T-helper 22 cell (primary cell): Measurements from ENCODE around the gene TFDP2.
"Not testable (repeated sequence)": the region's sequence is repeated elsewhere in the genome, so short reads cannot be mapped to it uniquely, and the experiment has no call there.

Experiments
- DNase-seq: peaks from one replicate; pipeline ENCODE4 v3.0.0-alpha.2; 2020; ENCODE audit warnings: low read depth

Gene TFDP2

DNA sequence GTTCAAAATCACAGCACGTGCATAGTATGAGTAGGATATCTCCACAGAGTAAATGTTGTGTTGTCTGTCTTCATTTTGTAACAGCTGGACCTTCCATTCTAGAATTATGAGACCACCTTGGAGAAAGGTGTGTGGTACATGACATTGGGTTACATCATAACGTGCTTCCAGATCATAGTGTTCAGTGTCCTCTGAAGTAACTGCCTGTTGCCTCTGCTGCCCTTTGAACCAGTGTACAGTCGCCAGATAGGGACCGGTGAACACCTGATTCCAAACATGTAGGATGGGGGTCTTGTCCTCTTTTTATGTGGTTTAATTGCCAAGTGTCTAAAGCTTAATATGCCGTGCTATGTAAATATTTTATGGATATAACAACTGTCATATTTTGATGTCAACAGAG lies 223.7 kb downstream of the TFDP2 start:
- not testable (repeated sequence) for DNase-seq

DNA sequence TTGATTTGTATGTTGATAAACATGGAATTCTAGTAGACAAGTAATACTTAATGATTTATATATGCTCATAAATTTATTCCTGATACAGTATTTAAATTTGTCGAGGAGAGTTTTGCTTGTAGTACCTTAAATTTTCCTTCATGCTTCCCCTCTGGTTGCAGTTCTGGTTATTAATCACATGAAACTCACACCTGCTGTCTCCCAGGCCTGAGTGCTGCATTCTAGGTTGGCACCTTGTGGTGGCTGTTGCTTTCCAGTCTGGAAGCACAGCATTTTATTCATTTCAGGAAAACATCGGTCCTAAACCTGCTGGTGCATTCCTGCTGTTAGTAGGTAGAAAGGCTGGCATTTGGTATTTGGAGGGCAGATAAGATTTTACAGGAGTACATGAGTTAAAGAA lies 228.0 kb downstream of the TFDP2 start:
- no peak for DNase-seq

- no peak for DNase-seq
Observed at GRCh38 chr3:141920701-141921100, 228.6 kb downstream of the TFDP2 start.

DNA sequence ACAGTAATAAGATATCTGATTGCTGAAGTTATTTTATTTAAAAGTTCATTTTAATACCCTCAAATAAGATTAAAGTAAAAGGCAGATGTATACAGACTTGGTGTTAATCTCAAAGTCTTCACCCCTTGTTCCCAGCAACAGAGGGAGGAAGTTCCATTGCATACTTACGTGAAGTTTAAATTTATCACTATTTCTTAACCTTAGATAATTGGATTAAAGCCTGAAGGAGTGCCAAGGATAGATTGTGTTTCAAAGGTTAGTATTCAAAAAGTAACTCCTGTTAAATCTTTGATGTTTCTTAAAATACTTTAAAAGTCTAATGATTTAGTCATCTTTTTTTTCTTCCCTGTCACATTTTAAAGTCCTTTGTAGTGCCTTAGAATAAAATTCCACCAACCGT lies 233.6 kb downstream of the TFDP2 start:
- no peak for DNase-seq

DNA sequence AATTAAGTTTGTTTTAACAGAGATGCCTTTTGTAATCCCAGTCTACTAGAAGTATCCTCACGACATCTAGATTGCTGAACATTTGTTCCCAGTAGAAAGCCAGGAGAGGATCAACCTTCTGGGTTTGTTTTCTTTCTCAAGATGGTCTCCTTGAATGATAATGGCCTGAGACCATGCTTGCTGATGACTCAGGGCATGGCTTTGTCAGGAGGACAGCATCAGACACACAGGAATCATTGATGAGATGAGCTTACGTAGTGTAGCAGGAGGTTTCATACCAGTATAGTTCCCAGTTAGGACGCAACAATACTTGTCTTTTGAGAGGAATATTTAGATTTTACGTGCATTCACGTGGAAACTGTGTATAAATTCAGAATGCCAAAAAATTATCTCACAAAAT lies 234.3 kb downstream of the TFDP2 start:
- DNase-seq: no peak

- DNase-seq: no peak
Observed at GRCh38 chr3:141914311-141914710, 235.0 kb downstream of the TFDP2 start.

- DNase-seq: peak; percentile 6
Observed at GRCh38 chr3:141913150-141913811, 236.1 kb downstream of the TFDP2 start.

- not testable (repeated sequence) for DNase-seq
Observed at GRCh38 chr3:141909986-141910385, 239.4 kb downstream of the TFDP2 start.

GRCh38 chr3:141909408-141909807 lies 239.9 kb downstream of the TFDP2 start:
- no peak for DNase-seq

DNA sequence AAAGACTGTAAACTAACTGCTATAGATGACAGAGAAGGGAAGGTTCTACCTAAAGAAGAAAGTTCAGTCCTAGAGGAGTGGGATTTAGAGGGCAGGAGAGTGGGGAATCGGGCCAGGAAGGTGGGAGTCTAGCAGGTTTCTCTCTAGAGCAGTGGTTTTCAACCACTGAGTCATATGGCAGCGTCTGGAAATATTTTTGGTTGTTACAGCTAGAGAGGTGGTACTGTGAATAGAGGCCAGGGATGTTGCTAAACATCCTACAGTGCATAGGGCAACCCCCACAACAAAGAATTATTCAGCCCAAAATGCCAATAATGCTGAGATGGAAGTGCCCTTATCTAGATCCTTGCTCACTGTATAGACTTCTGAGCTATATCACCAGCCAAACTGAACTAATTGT lies 244.2 kb downstream of the TFDP2 start:
- DNase-seq: no peak

- DNase-seq: no peak
Observed at GRCh38 chr3:141904203-141904602, 245.1 kb downstream of the TFDP2 start.

DNA sequence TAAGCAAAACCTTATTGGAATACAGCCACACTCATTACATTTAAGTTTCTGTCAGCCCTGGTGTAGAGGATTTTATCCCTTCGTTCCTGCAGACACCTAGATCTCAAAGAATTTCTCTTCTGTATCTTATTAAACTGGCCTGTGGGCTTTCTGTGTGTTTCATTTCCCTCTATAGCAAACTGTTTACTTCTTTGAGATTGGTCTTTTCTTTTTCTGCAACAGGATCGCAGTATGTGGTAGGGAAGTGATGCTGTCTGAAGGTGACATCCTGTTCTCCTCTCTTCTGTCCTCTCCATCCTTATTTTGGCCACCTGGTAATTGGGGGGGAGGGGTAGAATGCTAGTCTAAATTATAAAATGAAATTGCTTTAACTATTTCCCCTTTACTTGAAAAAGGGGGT lies 247.4 kb downstream of the TFDP2 start:
- DNase-seq: no peak

GRCh38 chr3:141900343-141900742 lies 249.0 kb downstream of the TFDP2 start:
- DNase-seq: no peak

GRCh38 chr3:141898908-141899307 lies 250.4 kb downstream of the TFDP2 start:
- DNase-seq: no peak

DNA sequence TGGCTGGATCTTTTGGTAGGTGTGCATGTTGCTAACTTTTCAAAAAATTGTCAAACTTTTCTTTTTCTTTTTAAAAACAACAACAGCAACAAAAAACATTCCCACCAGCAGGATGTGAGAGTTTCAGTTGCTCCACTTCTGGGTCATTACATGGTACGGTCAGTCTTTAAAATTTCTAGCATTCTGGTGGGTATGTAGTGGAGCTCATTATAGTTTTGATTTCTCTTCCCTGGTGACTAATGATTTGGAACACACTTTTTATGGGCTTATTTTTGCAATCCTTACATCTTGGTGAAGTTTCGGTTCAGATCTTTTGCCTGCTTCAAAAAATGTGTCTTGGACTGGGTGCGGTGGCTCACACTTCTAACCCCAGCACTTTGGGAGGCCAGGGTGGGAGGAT lies 253.6 kb downstream of the TFDP2 start:
- no peak for DNase-seq

- DNase-seq: no peak
Observed at GRCh38 chr3:141894524-141895176, 254.7 kb downstream of the TFDP2 start.
